Measurements from ENCODE around the gene DNAH3. TPM values are rescaled to one million over a fixed set of nuclear protein-coding genes. Genes with fewer than 3 reads are reported as not detected.

Gene DNAH3
- total and polyA plus RNA-seq, 2 of the 8 experiments (the other 6 are each of a cell fraction or from before 2014, with no cell fraction given), result 0.57 to 0.71 TPM

DNA sequence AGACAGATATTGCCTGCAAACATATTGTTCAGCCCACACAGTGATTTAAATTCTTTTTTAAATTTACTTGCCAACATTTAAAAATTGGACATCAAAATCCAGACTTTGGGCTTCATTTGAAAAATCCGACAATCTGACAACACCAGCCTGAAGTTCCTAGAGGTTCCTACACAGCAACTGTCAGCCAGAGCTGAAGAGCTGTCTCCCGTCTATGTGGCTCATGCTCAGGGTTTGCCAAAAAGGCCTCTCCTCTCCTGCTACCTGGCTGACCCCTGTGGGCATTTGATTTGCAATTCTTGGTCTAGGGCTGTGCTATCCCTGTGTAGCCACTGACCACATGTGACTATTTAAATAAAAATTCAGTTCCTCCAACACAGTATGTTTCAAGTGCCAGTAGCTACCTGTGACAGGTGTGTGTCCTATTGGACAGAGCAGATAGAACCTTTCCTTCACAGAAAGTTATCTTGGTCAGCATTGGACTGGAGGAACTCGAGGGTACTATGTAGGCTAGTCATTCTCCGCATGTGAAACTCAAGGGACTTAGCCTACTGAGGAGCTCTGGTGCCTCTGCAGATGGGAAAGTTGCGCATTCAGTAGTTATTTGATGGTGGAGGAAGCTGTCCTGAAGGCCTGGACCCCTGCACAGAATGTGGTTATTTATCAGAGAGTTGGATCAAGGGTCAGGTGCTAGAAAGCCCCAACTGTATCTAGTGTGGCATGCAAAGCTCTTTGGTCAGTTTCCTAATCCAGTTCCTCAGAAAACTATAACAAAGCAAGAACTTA is 247.3 kb downstream of the DNAH3 start:
- H2AK5ac ChIP-seq (ENCODE audit: low read depth, low read length), result no peak overlapping the region
- H3K18ac ChIP-seq (ENCODE audit: extremely low read depth, low read length), result no peak overlapping the region
- 87% methylated on average over 5 of the region's 5 CpGs; no CpG with 5 or more reads in 1 of the 2 experiments for WGBS, 2 experiments (ENCODE audit: extremely low coverage in 1 of 2, insufficient coverage in 1 of 2, insufficient read length in 1 of 2, insufficient replicate concordance in 2 of 2, low coverage in 1 of 2, low lambda C conversion rate in 2 of 2, missing lambda C conversion rate in 1 of 2)
- ChIA-PET CTCF (ENCODE audit: partially characterized antibody) (interaction anchor here (0.8 to 1.9 kb wide), 4 partner anchors 13 to 98 kb away, joined by 3 to 4 read pairs (median 4); no protein-coding TSS in a partner anchor), POLR2A (ENCODE audit: partially characterized antibody) (interaction anchor here (0.8 to 1.3 kb wide), 2 partner anchors 18 to 28 kb away, joined by 3 read pairs; no protein-coding TSS in a partner anchor)
- no peak overlapping the region for H2BK12ac ChIP-seq (ENCODE audit: low read depth, low read length)
- no peak overlapping the region for H3K4ac ChIP-seq (replicated peaks; ENCODE audit: insufficient read length, low read depth, low read length)
- H2BK120ac ChIP-seq (replicated peaks; ENCODE audit: low read depth, low read length), result no peak overlapping the region
- no peaks in the 10 kb centered on the region for H4K20me1 ChIP-seq (replicated peaks in 1 of 2; ENCODE audit: control insufficient read depth in 1 of 2, insufficient read depth in 2 of 2, low read length in 2 of 2)
- H3K4me1 ChIP-seq (replicated peaks in 1 of 4; ENCODE audit: control insufficient read depth in 3 of 4, insufficient read depth in 4 of 4, low read length in 3 of 4), result peaks cover 0 to 9% (median 3%) of the 10 kb centered on the region in 4 experiments; a peak in 3 of 7 replicates
- H4K5ac ChIP-seq (ENCODE audit: insufficient read length, low read depth, low read length), result no peak overlapping the region
- no peak overlapping the region for H3K4me2 ChIP-seq (ENCODE audit: insufficient read depth in 1 of 2, low read depth in 2 of 2, low read length in 2 of 2)
- H4K8ac ChIP-seq (ENCODE audit: extremely low read depth, insufficient read depth, low read length), result no peak overlapping the region
- H2BK5ac ChIP-seq (ENCODE audit: low read depth, low read length), result no peak overlapping the region
- H3K27ac ChIP-seq (ENCODE audit: low read depth, low read length), result no peak overlapping the region
- peaks cover 6% of the 10 kb centered on the region; the same call in 1 of the 2 replicates for H3K23me2 ChIP-seq (ENCODE audit: low read depth, low read length)
- no peak overlapping the region for H3K14ac ChIP-seq (ENCODE audit: insufficient read length)
- FAIRE-seq (no peak), DNase-seq (ENCODE audit: low read depth in 1 of 2, low spot score in 2 of 2) (no peak)
- H2AFZ ChIP-seq (ENCODE audit: low read length), result no peak overlapping the region
- no peak overlapping the region for H2BK20ac ChIP-seq (ENCODE audit: low read length)
- H3K23ac ChIP-seq (ENCODE audit: insufficient read length), result no peak overlapping the region
- no peak overlapping the region for H4K91ac ChIP-seq (replicated peaks; ENCODE audit: insufficient read length, low read length)
- H3K4me3 ChIP-seq (ENCODE audit: extremely low read depth in 1 of 4, insufficient read depth in 2 of 4, low read depth in 3 of 4, low read length in 4 of 4), result no peak overlapping the region
- no peaks in the 10 kb centered on the region; a peak in 1 of 7 replicates for H3K27me3 ChIP-seq (replicated peaks in 1 of 4; ENCODE audit: control insufficient read depth in 3 of 4, extremely low read depth in 1 of 4, insufficient read depth in 3 of 4, low read length in 3 of 4)
- no peaks in the 10 kb centered on the region; the same call in 1 of the 2 replicates for H3K79me1 ChIP-seq (ENCODE audit: low read depth, low read length)
- no peak overlapping the region for H3K9ac ChIP-seq (replicated peaks in 1 of 4; ENCODE audit: extremely low read depth in 1 of 4, low read depth in 3 of 4, low read length in 3 of 4)
- peaks cover 4 to 34% of the 10 kb centered on the region in 2 experiments; a peak in 2 of 4 replicates for H3K79me2 ChIP-seq (ENCODE audit: control insufficient read depth in 1 of 2, insufficient read depth in 2 of 2, low read length in 2 of 2)
- peaks cover 0 to 5% (median 0%) of the 10 kb centered on the region in 4 experiments; a peak in 1 of 8 replicates for H3K36me3 ChIP-seq (ENCODE audit: control insufficient read depth in 2 of 4, insufficient read depth in 4 of 4, low read length in 3 of 4)
- H3K56ac ChIP-seq (replicated peaks; ENCODE audit: insufficient read length, low read depth, low read length), result no peak overlapping the region
- no peaks in the 10 kb centered on the region for H3K9me3 ChIP-seq (ENCODE audit: insufficient read depth in 2 of 2, low read depth in 1 of 2, low read length in 1 of 2)
- H2BK15ac ChIP-seq (ENCODE audit: low read length), result no peak overlapping the region
- TF ChIP-seq GABPA (IDR thresholded peaks at IDR 0.05; ENCODE audit: borderline replicate concordance, insufficient read depth, low read length) (no peak), POLR2AphosphoS5 (IDR thresholded peaks at IDR 0.05; ENCODE audit: low read depth, low read length) (no peak), NRF1 (IDR thresholded peaks at IDR 0.05; ENCODE audit: low read depth, low read length) (no peak), ASH2L (IDR thresholded peaks at IDR 0.05; ENCODE audit: low read length) (no peak), HDAC6 (IDR thresholded peaks at IDR 0.05; ENCODE audit: low read depth, low read length) (no peak), BACH1 (IDR thresholded peaks at IDR 0.05; ENCODE audit: low read length) (no peak), EGR1 (IDR thresholded peaks at IDR 0.05; ENCODE audit: borderline replicate concordance, low read depth, low read length) (no peak), HDAC2 (IDR thresholded peaks at IDR 0.05; ENCODE audit: borderline replicate concordance in 1 of 2, low read depth in 2 of 2, low read length in 2 of 2) (no peak), JUN (IDR thresholded peaks at IDR 0.05; ENCODE audit: low read depth, low read length) (no peak), RNF2 (IDR thresholded peaks at IDR 0.05; ENCODE audit: borderline replicate concordance, low read depth, low read length, missing control alignments, poor library complexity, severe bottlenecking) (no peak), RXRA (IDR thresholded peaks at IDR 0.05; ENCODE audit: insufficient read depth, low read depth, low read length) (no peak), CBX8 (IDR thresholded peaks at IDR 0.05; ENCODE audit: borderline replicate concordance, low read depth, low read length) (no peak)

All from H1 (cell line).